Gastrocnemius medialis (tissue), 4 donors: ENCODE results near the gene ATP2B1. TPM values are rescaled to one million over a fixed set of nuclear protein-coding genes. Genes with fewer than 3 reads are reported as not detected.

ENCODE experiments used
- ATAC-seq, 2 donors: fragments of 150-250 bp; one replicate each; pipeline ENCODE4 v1.9.1; 2016
- DNase-seq, 2 donors: peaks; one replicate each; pipeline ENCODE4 v3.0.0-alpha.2; 2019
- H3K27ac ChIP-seq, 4 donors: fragments of 200-600 bp; sonication (generic); 1 replicate in 1 of 4; 2 replicates in 3 of 4; pipeline ENCODE4 v1.5.1; 2016 to 2018; ENCODE audit warnings: mild to moderate bottlenecking in 2 of 4, moderate library complexity in 1 of 4
- H3K27me3 ChIP-seq, 3 donors: fragments of 200-600 bp; sonication (generic) in 2 of 3; 1 replicate in 1 of 3; 2 replicates in 2 of 3; pipeline versions ENCODE4 v1.5.1 to v1.6.0; 2016 to 2019; ENCODE audit warnings: mild to moderate bottlenecking in 1 of 3, moderate library complexity in 1 of 3
- H3K36me3 ChIP-seq, 2 donors: fragments of 200-600 bp; sonication (generic) in 1 of 2; one replicate each; pipeline ENCODE4 v1.5.1; 2017 to 2018
- H3K4me1 ChIP-seq, 2 donors: fragments of 200-600 bp; sonication (generic) in 1 of 2; one replicate each; pipeline ENCODE4 v1.5.1; 2016 to 2017; ENCODE audit warnings: mild to moderate bottlenecking in 2 of 2
- H3K4me3 ChIP-seq, 4 donors: fragments of 200-600 bp; sonication (generic) in 3 of 4; 1 replicate in 1 of 4; 2 replicates in 3 of 4; pipeline ENCODE4 v1.5.1; 2016 to 2019; ENCODE audit warnings: mild to moderate bottlenecking in 2 of 4
- H3K9me3 ChIP-seq, 3 donors: fragments of 200-600 bp; sonication (generic) in 2 of 3; 1 replicate in 1 of 3; 2 replicates in 2 of 3; pipeline ENCODE4 v1.5.1; 2016 to 2019
- CTCF ChIP-seq, 5 experiments: fragments of 450-650 bp in 3 of 5; fragments of 200-600 bp in 2 of 5; sonication (generic) in 2 of 5; IDR thresholded peaks in 4 of 5; conservative IDR thresholded peaks in 1 of 5; 1 replicate in 4 of 5; 2 replicates in 1 of 5; pipeline ENCODE4 v1.5.1; 2016 to 2019; ENCODE audit warnings: antibody characterized with exemption in 5 of 5, mild to moderate bottlenecking in 3 of 5, moderate library complexity in 3 of 5
- POLR2A ChIP-seq, 2 donors: fragments of 450-650 bp; IDR thresholded peaks; one replicate each; pipeline ENCODE4 v1.6.1; 2017; ENCODE audit warnings: antibody characterized with exemption in 2 of 2, mild to moderate bottlenecking in 2 of 2, moderate library complexity in 2 of 2
- in situ Hi-C, 4 donors: fragments of 200-750 bp; cut with MboI; loops; one replicate each; pipeline versions ENCODE4 v1.15.0 to v1.8.0; 2017; ENCODE audit warnings: low sequenced_read_pairs in 4 of 4
- intact Hi-C: fragments of 100-400 bp; cut with DNase I; formaldehyde crosslinking; loops from one replicate; pipeline ENCODE4 v1.15.1; 2023; ENCODE audit warnings: low total_unique reads
- total RNA-seq, 4 donors: library from RNA; depleted of rRNA; stranded (reverse); fragments of >200 nt; gene quantifications; one replicate each; pipeline versions ENCODE4 v1.1.0 to v1.2.3, GENCODE V29; 2016

The ATP2B1 gene
- total RNA-seq, 4 donors from 2014 or later: 32.9 to 52.8 (median 47.1) TPM

DNA sequence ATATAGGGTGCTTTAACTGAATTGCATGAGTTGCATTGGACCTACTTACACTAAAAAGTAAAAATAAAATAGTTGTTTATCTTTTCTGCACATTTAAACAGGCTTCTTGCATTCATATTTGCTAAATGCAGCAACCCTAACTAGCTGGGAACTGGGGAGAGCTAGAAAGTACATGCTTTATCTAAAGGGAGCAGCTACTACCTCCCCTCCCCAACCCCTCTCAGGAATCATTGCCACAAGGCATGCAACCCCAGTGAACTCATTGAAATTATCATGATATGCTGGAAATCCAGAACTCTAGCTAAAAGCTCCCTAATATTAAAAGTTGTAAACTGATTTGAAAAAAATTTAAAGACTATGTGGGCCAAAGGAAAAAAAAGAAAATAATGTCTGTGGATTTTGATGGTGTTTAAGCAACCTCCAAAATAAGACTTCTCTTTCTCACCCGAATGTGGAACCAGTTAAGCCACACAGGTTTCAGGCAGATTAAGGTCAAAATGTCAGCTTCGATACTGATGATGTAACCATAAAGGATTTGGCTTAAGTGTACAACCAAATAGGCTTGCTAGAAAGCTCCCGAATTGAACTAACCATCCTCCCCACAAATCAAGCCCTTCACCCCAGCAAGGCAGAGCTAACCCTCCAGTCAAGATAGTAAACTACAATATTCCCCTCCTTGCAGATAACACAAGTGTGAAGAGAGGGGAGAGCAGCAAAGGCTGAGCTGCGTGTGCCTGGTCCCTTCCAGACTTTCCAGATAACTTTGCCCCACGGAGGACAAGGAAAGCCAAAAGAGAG lies 169.0 kb downstream of the ATP2B1 start:
- Histone ChIP-seq H3K27ac (no peak overlapping the region), H3K36me3 (no peaks in the 10 kb centered on the region), H3K27me3 (no peaks in the 10 kb centered on the region), H3K4me3 (no peak overlapping the region), H3K9me3 (no peaks in the 10 kb centered on the region), H3K4me1 (peaks cover 7 to 19% of the 10 kb centered on the region in 2 donors)
- TF ChIP-seq CTCF (IDR thresholded peaks at IDR 0.05 in 4 of 5, conservative IDR thresholded peaks at IDR 0.05 in 1 of 5) (no peak), POLR2A (IDR thresholded peaks at IDR 0.05) (no peak)
- in situ Hi-C loops (loop anchor here (10.0 to 25.0 kb wide), 5 partner anchors 565 to 1423 kb away; partner anchors contain the start of gene CCER1 (in 2 of the 4)), intact Hi-C loops (loop anchor here (5.0 to 10.0 kb wide), 3 partner anchors 713 to 1418 kb away; partner anchors contain the start of gene CCER1)
- DNase-seq (no peak), ATAC-seq (no peak)

- ATAC-seq (no peak), DNase-seq (no peak)
- TF ChIP-seq CTCF (IDR thresholded peaks at IDR 0.05 in 4 of 5, conservative IDR thresholded peaks at IDR 0.05 in 1 of 5) (no peak), POLR2A (IDR thresholded peaks at IDR 0.05) (no peak)
- intact Hi-C loops: no loop called here
- H3K36me3 ChIP-seq: no peaks in the 10 kb centered on the region
- H3K4me1 ChIP-seq: peaks cover 2 to 11% of the 10 kb centered on the region in 2 donors
- H3K27me3 ChIP-seq: no peaks in the 10 kb centered on the region
- H3K9me3 ChIP-seq: no peaks in the 10 kb centered on the region
- H3K4me3 ChIP-seq: no peak overlapping the region
- in situ Hi-C loops: loop anchor here in 2 of 4 donors (25.0 kb wide), 2 partner anchors 1398 to 1423 kb away; partner anchors contain the start of gene CCER1 (in 1 of the 2)
- H3K27ac ChIP-seq: no peak overlapping the region
Measured at GRCh38 chr12:89538897-89539296, 169.7 kb downstream of the ATP2B1 start.

Other genes with a start within 250 kb of the ATP2B1 start
- 1 to 10 TPM; 1.2 to 2.2 (median 1.7) TPM for gene GALNT4, start 184.0 kb downstream of the ATP2B1 start, total RNA-seq
- 1 to 10 TPM; 7.3 to 8.9 (median 7.8) TPM for gene POC1B, start 182.8 kb downstream of the ATP2B1 start, total RNA-seq